ENCODE measurements around the gene UBE2L6.

The UBE2L6 gene

GRCh38 chr11:57567515-57568329 lies at the start of gene UBE2L6:
Gene UBE2L6 (minus strand): TSS chr11:57567672. CDS start chr11:57567611, 61 bp downstream.
- no peak for TF ChIP-seq ZFX (IDR thresholded peaks at IDR 0.05)
- no peak; the same call in 1 of the 2 replicates for TF ChIP-seq CTCF (conservative IDR thresholded peaks at IDR 0.05)
- no peak within 1 kb of the TSS for H3K27ac ChIP-seq

- H3K27ac ChIP-seq = no peak overlapping the region
- no peak for TF ChIP-seq ZFX (IDR thresholded peaks at IDR 0.05)
- TF ChIP-seq CTCF (conservative IDR thresholded peaks at IDR 0.05) = no peak
These were observed 49.1 kb upstream of the UBE2L6 start for GRCh38 chr11:57616595-57616994.

GRCh38 chr11:57615308-57615707 lies 47.8 kb upstream of the UBE2L6 start:
- H3K27ac ChIP-seq = no peak overlapping the region
- TF ChIP-seq CTCF (conservative IDR thresholded peaks at IDR 0.05) (no peak), ZFX (IDR thresholded peaks at IDR 0.05) (no peak)

- no peak overlapping the region for H3K27ac ChIP-seq
- TF ChIP-seq ZFX (IDR thresholded peaks at IDR 0.05) = no peak
- no peak for TF ChIP-seq CTCF (conservative IDR thresholded peaks at IDR 0.05)
These were observed 46.8 kb upstream of the UBE2L6 start for GRCh38 chr11:57614234-57614772.

GRCh38 chr11:57610170-57610569 lies 42.7 kb upstream of the UBE2L6 start:
- H3K27ac ChIP-seq = no peak overlapping the region
- no peak for TF ChIP-seq CTCF (conservative IDR thresholded peaks at IDR 0.05)
- TF ChIP-seq ZFX (IDR thresholded peaks at IDR 0.05) = no peak

GRCh38 chr11:57605028-57605420 lies 37.6 kb upstream of the UBE2L6 start:
- H3K27ac ChIP-seq = no peak overlapping the region
- TF ChIP-seq ZFX (IDR thresholded peaks at IDR 0.05) (no peak), CTCF (conservative IDR thresholded peaks at IDR 0.05) (no peak)

GRCh38 chr11:57604296-57605027 lies 37.0 kb upstream of the UBE2L6 start:
- TF ChIP-seq ZFX (IDR thresholded peaks at IDR 0.05) (no peak), CTCF (conservative IDR thresholded peaks at IDR 0.05) (no peak)
- no peak overlapping the region for H3K27ac ChIP-seq
